GM19438 (cell line): ENCODE measurements around the gene GAREM2.

Experiments used
- ATAC-seq: cut with Tn5 transposase; IDR thresholded peaks from one replicate; pipeline ENCODE4 v1.9.1; 2021; ENCODE audit warnings: low read depth; ENCODE audit not compliant: unreplicated experiment

GAREM2 gene

GRCh38 chr2:26185954-26186770 lies 13.3 kb downstream of the GAREM2 start:
- ATAC-seq, result no peak

DNA sequence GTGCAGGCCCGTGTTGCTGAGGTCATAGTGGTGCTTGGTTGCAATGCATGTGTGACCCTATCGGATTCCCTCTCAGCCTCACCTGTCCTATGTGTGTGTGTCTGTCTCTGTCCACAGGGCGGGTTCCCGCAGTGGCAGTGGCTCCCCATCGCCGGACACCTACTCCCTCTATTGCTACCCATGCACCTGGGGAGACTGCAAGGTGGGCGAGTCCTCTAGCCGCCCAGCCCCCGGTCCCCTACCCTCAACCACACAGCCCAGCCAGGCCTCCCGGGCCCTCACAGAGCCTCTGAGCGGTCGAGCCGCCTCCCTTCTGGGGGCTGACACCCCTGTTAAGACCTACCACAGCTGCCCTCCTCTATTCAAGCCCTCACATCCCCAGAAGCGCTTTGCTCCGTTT lies 14.2 kb downstream of the GAREM2 start:
- ATAC-seq, result no peak

DNA sequence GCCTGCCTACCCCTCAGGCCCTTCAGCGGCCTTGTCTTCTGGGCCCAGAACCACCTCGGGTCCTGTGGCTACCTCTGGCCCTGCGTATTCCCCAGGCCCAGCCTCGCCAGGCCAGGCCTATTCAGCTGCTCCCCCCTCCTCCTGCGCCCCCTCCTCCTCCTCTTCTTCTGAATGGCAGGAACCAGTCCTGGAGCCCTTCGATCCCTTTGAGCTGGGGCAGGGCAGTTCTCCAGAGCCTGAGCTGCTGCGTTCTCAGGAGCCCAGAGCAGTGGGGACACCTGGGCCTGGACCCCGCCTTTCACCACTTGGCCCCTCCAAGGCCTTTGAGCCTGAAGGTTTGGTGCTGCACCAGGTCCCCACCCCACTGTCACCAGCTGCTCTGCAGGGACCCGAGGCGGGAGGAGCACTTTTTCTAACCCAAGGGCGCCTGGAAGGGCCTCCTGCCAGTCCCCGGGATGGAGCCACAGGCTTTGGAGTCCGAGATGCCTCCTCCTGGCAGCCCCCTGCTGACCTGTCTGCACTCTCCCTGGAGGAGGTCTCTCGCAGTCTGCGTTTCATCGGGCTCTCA lies 14.7 kb downstream of the GAREM2 start:
- no peak for ATAC-seq

- ATAC-seq, result no peak
These were observed 16.2 kb downstream of the GAREM2 start for GRCh38 chr2:26189123-26189522.

- no peak for ATAC-seq
These were observed 16.9 kb downstream of the GAREM2 start for GRCh38 chr2:26189751-26190150.

GRCh38 chr2:26190369-26190768 lies 17.5 kb downstream of the GAREM2 start:
- no peak for ATAC-seq

DNA sequence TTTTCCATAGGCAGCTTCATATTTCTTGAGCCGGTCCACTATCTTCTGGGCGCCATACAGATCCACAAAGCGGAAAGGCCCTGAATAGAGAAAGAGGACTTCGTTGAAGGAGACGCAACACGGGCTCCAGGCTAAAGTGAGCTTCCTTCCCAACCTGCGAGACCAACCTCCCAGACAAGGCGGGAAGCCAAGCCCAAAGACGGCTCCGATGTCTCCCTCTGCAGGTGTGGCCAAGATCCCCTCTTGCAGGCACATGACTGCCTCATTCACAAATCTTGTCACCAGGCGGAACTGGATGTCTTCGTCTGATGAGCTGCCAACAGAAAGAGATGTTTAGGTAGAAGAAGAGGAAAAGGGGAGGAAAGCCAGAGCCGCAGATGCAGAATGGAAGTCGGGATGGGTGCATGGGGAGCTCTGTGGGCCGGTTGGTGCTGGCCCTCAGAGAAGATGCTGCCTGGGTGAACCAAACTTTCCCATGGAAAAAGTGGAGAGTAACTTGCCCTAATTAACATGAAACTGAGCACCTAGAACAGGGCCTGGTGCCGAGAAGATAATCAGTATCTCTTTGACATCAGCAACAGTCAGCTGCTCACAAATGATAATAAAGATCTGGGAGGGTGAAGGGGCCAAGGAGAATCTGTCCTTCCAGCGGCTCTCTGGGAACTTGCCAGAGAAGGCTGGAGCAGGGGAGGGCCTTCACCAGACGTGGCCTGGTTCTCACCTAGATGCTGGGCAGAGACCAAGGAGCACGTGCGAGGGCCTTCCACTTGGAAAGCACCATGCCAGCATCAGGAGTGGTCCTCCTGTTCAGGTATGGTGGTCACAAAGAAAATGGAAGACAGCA lies 18.6 kb downstream of the GAREM2 start:
- no peak for ATAC-seq

DNA sequence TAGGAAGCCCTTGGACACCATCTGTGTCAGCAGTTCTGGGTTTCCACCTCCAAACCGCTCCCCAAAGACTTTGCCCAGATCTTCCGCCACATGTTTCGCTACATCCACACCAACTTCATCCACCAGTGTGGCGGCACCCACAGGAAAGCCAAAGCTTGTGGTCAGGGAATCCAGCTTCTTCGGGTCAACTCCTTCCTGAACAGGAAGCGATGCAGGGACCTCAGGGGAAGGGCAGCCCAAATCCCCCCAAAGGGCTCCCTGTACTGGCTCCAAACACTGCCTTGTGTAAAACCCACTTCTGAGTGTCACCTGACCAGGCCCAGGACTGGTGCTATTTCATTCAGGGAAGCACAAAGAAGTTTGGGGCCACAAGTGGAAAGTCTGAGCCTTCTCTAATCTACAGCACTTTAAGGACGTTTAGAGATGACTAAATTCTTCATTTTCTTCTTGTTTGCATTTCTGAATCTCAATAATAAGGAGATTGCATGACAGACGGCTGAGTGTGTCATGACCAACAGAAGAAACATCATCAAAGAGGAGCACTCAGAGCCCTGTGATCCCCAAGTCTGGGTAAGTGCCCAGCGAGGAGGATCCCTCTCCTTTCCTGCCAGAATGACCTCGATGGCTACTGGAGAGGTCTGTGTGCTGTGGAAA lies 20.8 kb downstream of the GAREM2 start:
- no peak for ATAC-seq

GRCh38 chr2:26195040-26195984 lies 22.4 kb downstream of the GAREM2 start:
- no peak for ATAC-seq

DNA sequence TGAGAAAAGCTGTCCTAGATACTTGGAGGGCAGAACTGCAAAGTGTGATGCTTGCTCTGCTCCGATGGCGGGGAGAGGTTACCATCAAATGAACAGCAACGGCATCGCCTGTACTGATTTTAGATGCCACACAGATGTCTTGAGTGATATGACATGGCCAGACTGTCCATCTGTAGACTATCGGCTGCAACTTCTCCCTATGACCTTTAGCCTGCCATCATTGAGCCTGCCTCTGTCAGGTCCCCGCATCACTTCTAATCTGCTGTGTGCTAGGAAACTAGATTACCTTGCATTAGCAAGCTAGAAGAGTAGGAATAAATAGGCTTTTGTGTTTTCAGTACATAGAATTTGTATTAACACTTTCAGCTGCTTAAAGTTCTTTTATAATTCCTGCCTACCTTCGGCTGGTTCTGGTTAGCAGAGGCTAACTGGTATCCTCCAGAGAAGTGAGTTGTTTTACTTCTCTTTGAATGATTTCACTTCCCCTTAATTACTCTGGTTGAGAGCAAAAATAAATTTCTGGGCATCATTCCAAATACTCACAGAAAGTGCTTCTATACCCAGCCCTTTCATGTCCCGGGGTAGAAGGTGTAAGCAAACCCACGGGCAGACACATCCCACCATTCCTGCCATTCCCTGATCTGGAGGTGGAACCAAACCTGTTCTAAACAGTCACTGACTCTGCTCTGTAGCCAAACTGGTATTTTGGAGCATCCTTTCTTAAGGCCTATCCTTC lies 24.0 kb downstream of the GAREM2 start:
- no peak for ATAC-seq

- ATAC-seq, result no peak
These were observed 24.6 kb downstream of the GAREM2 start for GRCh38 chr2:26197516-26197915.

- ATAC-seq, result no peak
These were observed 30.1 kb downstream of the GAREM2 start for GRCh38 chr2:26202981-26203490.

GRCh38 chr2:26203906-26204305 lies 31.0 kb downstream of the GAREM2 start:
- no peak for ATAC-seq

- ATAC-seq, result no peak
These were observed 39.1 kb downstream of the GAREM2 start for GRCh38 chr2:26212011-26212410.

DNA sequence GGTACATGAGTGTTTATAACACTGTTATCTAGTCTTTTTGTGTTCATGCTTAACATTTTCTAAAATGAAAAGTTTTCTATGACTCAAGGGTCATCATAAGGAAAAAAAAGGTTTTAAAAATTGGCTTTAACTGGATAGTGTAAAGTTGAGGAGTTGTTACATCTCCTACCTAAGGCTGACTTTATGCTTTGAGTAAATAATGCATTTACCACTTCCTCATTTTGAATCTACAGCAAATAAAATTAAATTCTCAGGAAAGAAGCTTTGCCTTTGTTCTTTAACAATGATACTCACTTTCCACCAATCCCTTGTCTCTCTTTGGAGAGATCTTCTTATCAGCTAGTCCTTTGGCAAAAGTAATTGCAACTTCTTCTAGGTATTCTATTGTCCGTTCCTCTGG lies 41.9 kb downstream of the GAREM2 start:
- no peak for ATAC-seq

DNA sequence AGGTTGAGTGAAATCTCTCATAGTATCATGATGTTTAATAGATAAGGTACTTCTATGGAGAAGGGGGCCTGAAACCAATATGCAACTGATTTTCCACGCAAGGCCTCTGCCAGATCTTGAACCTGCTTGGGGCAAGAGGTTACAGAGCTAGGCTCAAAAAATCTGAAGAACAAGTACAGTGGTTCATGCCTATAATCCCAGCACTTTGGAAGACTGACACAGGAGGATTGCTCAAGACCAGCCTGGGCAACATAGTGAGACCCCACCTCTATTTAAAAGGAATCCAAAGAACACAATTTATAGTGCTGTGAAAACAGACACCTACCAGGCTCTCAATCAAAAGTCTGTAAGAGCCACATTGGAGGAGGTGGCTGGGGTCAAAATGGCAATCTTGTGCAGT lies 42.9 kb downstream of the GAREM2 start:
- no peak for ATAC-seq

DNA sequence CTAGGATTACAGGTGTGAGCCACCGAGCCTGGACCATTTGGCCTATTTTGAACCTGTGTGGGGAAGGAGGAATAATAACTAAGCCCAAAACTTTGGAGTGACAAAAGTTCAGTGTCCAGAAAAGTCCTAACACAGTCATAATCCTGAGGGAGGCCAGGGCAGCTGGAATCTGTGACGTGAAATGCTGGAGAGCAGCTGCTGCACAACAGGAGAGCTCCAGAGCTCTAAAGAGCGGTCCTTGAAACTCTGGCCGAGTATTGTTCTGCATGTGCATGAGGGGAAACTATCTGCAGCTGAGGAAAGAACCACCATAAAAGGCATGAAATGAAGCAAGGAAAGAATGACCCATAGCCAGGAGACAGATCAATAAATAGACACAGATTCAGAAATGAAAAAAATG lies 43.7 kb downstream of the GAREM2 start:
- no peak for ATAC-seq

- no peak for ATAC-seq
These were observed 44.8 kb downstream of the GAREM2 start for GRCh38 chr2:26217720-26218119.

- no peak for ATAC-seq
These were observed 50.1 kb downstream of the GAREM2 start for GRCh38 chr2:26223018-26223417.
